HTERT RPE-1 (cell line): ENCODE measurements around the gene TEFM.
"Not testable (repeated sequence)": the region's sequence is repeated elsewhere in the genome, so short reads cannot be mapped to it uniquely, and the experiment has no call there.

ENCODE experiments used
- in situ Hi-C: fragments of 300-500 bp; cut with MboI; formaldehyde crosslinking; loops from 4 replicates; pipeline ENCODE4 v1.14.3; 2020; ENCODE audit warnings: low sequenced_read_pairs

TEFM gene

DNA sequence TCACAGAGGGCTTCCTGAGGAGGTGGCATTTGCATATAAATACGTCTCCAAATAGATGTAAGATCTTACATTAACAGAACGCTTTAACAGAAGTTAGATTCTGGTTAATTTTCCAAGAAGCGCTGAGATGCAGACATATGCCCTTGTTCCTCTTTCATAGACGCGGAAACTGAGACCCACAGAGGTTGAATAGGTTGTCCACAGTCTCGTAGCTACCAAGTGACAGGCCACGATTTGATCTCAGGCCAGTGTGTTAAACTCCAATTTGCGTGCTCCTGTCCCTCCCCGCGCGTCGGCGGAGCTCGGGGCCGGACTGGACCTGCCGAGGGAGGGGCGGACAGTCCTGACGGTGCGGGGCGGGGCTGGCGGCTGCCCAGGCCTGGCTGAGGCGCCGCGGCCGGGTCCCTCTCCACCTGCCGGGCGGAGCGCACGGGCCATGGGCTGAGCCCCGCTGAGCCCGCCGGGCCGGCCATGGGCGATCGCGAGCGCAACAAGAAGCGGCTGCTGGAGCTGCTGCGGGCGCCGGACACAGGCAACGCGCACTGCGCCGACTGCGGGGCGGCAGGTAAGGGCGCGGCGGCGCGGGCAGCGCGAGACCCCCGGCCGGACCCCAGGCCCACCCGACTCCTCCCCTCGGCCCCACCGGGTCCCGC is 15.6 kb upstream of the TEFM start, which contains the start of gene ADAP2:
ADAP2 (plus strand) TSS at position 402 of the 653 bp plus-strand sequence; CDS start at position 472, 70 bp downstream.
- in situ Hi-C loops, result no loop called here

DNA sequence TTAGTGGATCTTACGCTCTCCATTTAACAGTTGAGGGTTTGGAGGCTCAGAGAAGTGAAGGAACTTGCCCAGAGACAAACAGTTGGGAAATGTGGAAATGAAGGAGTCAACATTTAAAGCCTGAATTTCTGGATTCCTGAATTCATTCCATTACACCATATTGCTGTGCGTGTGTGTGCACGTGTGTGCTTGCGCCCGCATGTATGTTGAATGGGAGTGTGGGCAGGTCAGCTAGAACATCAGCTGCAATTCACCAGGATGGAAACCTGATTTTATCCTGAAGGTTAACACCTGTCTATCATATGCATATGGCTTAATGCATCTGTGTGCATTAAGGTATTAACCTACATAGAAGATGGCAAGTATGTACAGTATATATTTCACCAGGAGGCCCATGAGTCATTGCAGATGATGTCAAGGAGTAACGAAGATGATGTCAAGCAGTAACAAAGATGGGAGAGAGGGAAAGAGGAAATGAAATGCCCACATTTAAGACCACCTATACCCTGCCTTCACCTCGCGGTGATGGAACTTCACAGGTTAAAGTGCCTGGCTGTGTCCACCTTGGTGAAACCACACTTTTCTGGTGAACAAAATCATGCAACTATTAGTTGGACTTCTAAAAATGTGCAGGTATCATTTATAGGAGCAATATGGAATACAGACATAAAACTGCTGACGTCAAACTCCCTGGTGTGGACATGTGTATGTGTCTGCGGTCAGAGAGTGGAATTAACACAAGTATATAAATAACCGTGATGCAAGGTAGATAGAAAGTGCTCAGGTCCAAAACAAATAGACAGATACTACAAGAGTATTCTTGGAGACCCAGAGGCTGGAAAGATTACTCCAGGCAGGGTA is 14.9 kb upstream of the TEFM start:
- in situ Hi-C loops, result no loop called here

DNA sequence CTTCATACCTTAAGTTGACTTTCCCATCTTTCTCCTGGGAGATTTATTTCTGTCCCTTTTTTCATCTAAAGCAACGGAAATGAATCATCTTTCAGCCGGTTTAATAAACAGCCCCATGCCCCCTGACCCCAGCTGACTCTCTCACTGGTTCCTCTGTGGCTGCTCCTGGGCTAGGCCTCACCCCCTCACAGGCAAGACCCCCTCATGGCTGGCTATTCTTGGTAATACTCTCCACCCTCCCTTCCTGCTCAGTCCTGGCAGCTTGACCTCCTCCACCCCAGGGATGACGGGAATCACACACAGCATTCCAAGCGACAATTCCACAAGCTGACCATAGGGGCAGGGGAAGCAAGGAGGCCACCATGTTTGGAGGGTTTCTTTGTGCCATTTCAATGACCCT is 14.2 kb upstream of the TEFM start:
- in situ Hi-C loops, result no loop called here

DNA sequence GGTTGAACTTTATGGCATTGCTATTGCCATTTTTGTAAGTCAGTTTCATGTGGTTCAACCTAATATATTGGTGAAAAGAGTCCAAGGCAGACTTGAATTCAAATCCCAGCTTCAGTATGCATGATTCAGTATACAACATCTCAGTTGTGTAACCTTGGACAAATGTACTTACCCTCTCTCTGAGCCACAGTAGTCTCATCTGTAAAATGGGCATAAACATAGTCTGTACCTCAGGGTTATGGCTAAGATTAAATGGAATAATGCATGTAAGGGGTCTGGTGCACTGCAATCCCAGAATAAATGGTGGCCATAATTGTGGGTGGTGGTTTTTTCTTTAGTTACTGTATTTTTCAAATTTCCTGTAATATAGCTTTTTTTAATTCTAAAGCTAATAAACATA is 11.0 kb upstream of the TEFM start:
- in situ Hi-C loops, result no loop called here

DNA sequence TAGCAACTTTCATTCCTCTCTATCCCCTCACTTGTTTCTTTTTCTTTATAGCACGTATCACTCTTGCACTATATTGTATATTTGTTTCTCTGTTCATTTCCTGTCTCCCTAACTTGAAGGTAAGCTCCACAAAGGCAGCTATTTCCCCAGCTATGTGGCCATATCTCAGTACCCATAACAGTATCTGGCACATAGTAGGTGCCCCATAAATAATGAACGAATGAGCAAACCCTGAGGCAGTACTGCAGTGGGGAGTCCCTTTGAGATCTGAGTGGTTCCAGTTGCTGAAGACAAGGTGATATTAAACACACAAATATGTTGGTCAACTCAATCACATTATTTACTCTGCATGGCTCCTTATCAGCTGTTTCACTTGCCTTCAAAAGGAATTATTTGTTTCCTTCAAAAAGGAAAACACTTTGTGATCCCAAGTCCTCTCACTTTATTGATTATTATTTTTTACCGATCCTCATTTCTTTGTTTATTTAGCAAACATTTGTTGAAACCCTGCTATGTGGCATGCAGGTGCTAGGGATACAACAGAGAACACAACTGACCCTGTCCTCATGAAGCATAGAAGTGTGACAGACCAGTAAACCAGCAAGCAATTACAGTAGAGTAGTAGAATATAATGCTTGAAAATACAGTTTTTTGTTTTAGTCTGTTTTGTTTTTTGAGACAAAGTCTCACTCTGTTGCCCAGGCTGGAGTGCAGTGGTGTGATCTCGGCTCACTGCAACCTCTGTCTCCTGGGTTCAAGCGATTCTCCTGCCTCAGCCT is 10.0 kb upstream of the TEFM start:
- in situ Hi-C loops, result no loop called here

DNA sequence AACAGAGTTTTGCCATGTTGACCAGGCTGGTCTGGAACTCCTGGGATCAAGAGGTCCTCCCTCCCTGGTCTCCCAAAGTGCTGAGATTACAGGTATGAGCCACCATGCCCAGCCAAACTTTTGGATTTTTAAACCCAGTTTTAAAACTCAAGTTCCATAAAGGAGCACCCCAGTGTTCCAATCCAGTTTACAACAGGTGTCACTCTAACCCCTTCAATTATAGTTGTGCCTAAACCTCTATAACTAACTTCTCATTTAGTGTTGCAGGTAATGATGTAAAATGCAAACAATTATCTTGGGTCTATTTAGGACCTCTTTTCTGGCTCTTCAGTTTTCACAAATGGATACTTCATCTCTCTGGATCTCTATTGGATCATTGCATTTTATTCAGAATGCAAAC is 7.9 kb upstream of the TEFM start:
- in situ Hi-C loops, result no loop called here

DNA sequence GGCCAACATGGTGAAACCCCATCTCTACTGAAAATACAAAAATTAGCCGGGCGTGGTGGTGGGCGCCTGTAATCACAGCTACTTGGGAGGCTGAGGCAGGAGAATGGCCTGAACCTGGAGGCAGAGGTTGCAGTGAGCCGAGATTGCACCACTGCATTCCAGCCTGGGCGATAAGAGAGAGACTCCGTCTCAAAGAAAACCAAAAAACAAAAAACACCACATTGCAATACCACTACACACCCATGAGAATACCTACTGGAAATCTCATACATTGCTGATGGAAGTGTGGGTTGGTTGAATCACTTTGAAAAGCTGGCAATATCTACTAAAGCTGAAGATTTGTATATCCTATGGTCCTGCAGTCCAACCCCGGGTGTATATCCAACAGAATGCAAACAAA is 4.1 kb upstream of the TEFM start:
- in situ Hi-C loops, result not testable (repeated sequence)

DNA sequence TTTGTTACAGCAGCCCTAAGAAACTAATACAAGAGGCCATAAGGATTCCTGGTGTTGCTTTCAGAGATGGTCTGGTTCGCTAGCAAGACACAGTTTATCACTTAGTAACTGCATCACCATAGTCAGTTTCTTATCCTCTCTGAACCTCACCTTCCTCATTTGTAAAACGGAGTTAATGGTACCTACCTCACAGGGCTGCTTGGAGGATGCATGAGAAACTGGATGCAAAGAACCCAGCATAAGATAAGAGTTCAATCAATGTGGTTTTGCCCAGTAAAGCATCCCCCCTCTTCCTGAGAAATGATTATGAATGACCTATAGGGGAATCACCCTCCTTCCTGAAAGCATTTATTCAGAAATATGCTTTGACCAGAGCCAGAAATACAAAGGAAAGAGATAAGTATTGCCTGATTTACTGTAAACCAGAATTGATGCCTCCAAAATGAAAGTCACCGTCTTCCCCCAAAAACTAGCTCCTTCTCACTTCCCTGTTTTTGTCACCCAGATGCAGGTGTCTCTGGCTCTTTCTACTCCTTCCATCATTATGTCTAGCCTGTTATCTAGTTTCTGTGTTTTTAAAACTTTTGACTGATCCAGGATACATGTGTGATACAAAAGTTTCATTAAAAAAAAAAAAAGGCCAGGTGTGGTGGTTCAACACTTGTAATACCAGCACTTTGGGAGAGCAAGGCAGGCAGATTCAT is 2.8 kb upstream of the TEFM start:
- in situ Hi-C loops, result no loop called here

DNA sequence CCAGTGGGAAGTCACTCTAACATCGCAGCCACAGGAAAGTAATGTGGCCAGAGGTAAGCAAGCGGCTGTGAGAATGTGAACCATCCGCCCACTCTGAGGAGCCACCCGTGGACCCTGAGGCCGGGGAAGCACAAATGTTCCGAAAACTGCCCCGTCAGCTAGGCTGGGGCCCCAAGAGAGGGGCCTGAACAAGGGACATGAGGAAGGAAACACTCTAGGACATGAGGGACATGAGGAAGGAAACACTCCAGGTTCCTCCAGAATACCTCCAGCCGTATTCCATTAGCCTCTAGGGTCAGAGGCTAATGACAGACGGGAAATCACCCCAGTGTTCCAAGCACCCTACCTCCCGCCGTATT is 317 bp downstream of the TEFM start:
- in situ Hi-C loops, result no loop called here

DNA sequence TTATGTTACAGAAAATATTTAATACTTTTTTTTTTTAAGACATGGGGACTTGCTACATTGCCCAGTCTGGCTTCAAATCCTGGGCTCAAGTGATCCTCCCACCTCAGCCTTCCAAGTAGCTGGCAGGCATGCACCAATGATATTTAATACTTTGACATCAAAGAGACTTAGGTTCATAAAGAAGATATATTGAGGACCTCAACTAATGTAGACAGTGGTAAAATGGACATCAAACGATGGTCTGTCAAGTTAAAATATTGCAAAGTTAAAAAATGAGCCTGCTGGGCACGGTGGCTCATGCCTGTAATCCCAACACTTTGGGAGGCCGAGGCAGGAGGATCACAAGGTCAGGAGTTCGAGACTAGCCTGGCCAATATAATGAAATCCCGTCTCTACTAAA is 8.7 kb downstream of the TEFM start:
- in situ Hi-C loops, result no loop called here

DNA sequence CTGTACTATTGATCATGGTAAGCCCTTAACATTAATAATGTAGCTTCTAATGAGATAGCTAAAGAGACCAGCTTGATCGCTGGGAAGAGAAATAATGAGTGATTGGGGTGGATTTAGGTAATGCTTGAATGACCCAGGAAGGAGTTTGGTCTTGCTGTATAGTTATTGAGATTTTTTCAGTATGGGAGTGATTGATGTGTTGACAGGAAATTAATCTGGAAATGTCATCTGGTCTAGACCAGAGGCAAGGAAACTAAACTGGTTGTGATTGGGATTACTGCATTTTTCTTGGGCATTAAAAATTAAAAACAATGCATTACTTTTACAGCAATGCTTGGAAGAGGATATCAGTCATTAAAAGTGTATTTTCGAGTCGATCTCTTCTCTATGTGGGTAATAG is 11.8 kb downstream of the TEFM start:
- in situ Hi-C loops, result no loop called here

DNA sequence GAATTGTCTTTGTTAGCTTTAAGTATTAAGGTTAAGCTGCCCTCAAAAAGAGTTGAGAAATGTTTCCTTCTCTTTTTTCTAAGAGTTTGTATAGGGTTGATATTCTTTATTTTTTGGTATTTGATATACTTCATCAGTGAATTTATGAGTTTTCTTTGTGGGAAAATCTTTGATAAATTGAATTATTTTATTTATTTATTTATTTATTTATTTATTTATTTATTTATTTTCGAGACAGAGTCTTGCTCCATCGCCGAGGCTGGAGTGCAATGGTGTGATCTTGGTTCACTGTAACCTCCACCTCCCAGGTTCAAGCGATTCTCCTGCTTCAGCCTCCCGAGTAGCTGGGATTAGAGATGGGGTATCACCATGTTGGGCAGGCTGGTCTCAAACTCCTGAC is 19.9 kb downstream of the TEFM start:
- in situ Hi-C loops, result no loop called here

DNA sequence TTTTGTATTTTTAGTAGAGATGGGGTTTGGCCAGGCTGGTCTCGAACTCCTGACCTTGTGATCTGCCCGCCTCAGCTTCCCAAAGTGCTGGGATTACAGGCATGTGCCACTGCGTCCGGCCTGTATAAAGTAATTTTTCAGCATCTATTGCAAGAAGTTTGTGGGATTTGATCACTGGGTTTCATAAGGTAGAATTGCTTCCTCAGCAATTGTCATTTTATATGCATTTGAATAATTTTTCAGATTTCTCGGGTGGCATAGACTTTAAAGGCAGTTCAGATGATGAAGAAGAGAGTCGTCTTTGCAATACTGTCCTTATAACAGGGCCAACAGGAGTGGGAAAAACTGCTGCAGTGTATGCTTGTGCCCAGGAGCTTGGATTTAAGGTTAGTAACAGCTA is 37.0 kb downstream of the TEFM start:
- in situ Hi-C loops, result no loop called here

DNA sequence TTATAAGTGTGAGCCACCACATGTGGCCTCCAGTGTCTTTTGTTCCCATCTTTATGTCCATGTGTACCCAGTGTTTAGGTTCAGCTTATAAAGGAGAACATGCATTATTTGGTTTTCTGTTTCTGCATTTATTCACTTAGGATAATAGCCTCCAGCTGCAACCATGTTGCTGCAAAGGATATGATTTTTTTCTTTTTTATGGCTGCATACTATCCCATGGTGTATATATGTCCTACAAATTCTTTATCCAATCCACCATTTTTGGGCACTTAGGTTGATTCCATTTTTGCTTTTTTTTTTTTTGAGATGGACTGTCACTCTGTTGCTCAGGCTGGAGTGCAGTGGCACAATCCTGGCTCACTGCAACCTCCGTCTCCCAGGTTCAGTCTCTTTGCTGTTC is 41.4 kb downstream of the TEFM start:
- in situ Hi-C loops, result no loop called here

DNA sequence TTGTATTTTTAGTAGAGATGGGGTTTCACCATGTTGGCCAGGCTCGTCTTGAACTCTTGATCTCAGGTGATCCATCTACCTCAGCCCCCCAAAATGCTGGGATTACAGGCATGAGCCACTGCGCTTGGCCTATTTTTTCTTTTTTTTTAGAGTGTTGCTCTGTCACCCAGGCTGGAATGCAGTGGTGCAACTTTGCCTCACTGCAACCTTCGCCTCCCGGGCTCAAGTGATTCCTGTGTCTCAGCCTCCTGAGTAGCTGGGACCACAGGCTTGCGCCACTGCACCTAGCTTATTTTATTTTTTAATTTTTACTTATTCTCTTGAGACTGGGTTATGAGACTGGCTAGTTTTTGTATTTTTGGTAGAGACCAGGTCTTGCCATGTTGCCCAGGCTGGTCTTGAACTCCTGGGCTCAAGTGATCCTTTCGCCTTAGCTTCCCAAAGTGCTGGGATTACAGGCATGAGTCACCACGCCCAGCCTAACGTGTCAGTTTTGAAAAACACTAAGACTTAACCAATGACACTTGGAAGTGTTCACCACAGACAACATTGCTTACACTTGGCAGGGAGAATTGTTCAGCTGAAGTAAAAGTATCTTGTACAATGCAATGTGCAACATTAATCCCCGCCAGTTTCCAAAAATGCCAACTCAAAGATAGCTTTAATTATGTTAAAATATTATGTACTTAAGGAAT is 47.3 kb downstream of the TEFM start:
- in situ Hi-C loops, result no loop called here

DNA sequence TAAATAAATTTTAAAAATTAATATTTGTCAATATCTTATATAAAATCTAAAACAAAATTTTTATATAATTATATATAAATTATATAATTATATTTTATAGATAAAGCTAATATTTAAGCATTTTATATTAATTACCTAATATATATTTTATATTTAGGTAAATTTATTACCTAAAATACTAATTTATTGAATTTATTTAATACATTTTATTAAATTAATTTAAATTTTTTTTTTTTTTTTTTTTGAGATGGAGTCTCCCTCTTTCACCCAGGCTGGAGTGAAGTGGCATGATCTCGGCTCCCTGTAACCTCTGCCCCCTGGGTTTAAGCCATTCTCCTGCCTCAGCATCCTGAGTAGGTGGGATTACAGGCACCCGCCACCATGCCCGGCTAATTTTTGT is 51.9 kb downstream of the TEFM start:
- in situ Hi-C loops, result no loop called here
